HepG2 (cell line): ENCODE data around the gene CBX5. TPM values are rescaled to one million over a fixed set of nuclear protein-coding genes. Genes with fewer than 3 reads are reported as not detected.

ENCODE experiments used
- ATAC-seq: fragments of 200-7000 bp; cut with Tn5 transposase; 3 replicates; pipeline ENCODE4 v1.9.1; 2020; ENCODE audit warnings: mild to moderate bottlenecking, moderate library complexity
- BruUV-seq: library from RNA; stranded (reverse); fragments of 400-500 nt; replicated peaks from 2 replicates; lab custom pipeline; 2021; lab: Mats Ljungman, UMichigan
- CTCF ChIA-PET: fragments of 300-600 bp; formaldehyde crosslinking; extraction: SDS; loops from one replicate; lab custom pipeline; 2021; ENCODE audit warnings: low total read pairs, inconsistent platforms, low intra/inter-chr PET ratio; lab: Yijun Ruan, JAX
- POLR2A ChIA-PET: fragments of 350-600 bp; sonication (Branson Sonifier 250); formaldehyde crosslinking; loops from one replicate; lab custom pipeline; 2020; ENCODE audit warnings: antibody characterized with exemption, inconsistent platforms; lab: Yijun Ruan, JAX
- DNase-seq: peaks from one replicate; pipeline ENCODE4 v3.0.0-alpha.2; 2015; ENCODE audit warnings: low spot score
- FAIRE-seq: peaks from 3 replicates; lab custom pipeline; 2011; peaks lifted over from hg19 to GRCh38; lab: Jason Lieb, UNC
- H2AFZ ChIP-seq: one replicate; pipeline ENCODE4 v1.6.1; 2011; ENCODE audit warnings: low read length, inconsistent platforms
- H3K27ac ChIP-seq: fragments of 300-600 bp; 3 replicates; pipeline ENCODE4 v1.8.0; 2011; ENCODE audit warnings: mixed run types, mild to moderate bottlenecking, mixed read lengths, low read length, inconsistent platforms; ENCODE audit not compliant: insufficient read depth; ENCODE audit errors: extremely low read length
- H3K27me3 ChIP-seq, 2 experiments: fragments of 200-600 bp in 1 of 2; 2 replicates in 1 of 2; 3 replicates in 1 of 2; pipeline versions ENCODE4 v1.6.0 to v1.8.0; 2011; ENCODE audit warnings: low read length in 2 of 2, mild to moderate bottlenecking in 2 of 2, moderate library complexity in 2 of 2, inconsistent platforms in 1 of 2; ENCODE audit not compliant: insufficient read depth in 2 of 2, control insufficient read depth in 1 of 2
- H3K36me3 ChIP-seq, 2 experiments: fragments of 200-600 bp in 1 of 2; replicated peaks in 1 of 2; 2 replicates in 1 of 2; 3 replicates in 1 of 2; pipeline versions ENCODE4 v1.5.1 to v1.8.0; 2011; ENCODE audit warnings: low read length in 2 of 2, inconsistent platforms in 1 of 2; ENCODE audit not compliant: insufficient read depth in 2 of 2, control insufficient read depth in 1 of 2
- H3K4me1 ChIP-seq: 2 replicates; pipeline ENCODE4 v1.5.1; 2012; ENCODE audit warnings: low read length, inconsistent platforms; ENCODE audit not compliant: insufficient read depth
- H3K4me2 ChIP-seq: 2 replicates; pipeline ENCODE4 v1.6.0; 2011; ENCODE audit warnings: low read depth, low read length, inconsistent platforms
- H3K4me3 ChIP-seq, 3 experiments: fragments of 200-600 bp in 1 of 3; sonication (generic), shearing (Covaris generic) in 1 of 3; replicated peaks in 1 of 3; 2 replicates each; pipeline ENCODE4 v1.5.1; 2011 to 2016; ENCODE audit warnings: low read length in 3 of 3, inconsistent platforms in 2 of 3, low read depth in 2 of 3, mild to moderate bottlenecking in 2 of 3, control low read depth in 1 of 3, mixed read lengths in 1 of 3; ENCODE audit not compliant: insufficient read depth in 1 of 3
- H3K79me2 ChIP-seq: one replicate; pipeline ENCODE4 v1.6.1; 2011; ENCODE audit warnings: low read length, inconsistent platforms; ENCODE audit not compliant: insufficient read depth
- H3K9ac ChIP-seq: 2 replicates; pipeline ENCODE4 v1.6.0; 2011; ENCODE audit warnings: mild to moderate bottlenecking, low read depth, low read length, inconsistent platforms; ENCODE audit not compliant: insufficient read depth
- H3K9me3 ChIP-seq: 2 replicates; pipeline ENCODE4 v1.5.1; 2012; ENCODE audit warnings: mild to moderate bottlenecking, low read length
- H4K20me1 ChIP-seq: 2 replicates; pipeline ENCODE4 v1.6.0; 2011; ENCODE audit warnings: inconsistent platforms, mild to moderate bottlenecking, low read length, moderate library complexity; ENCODE audit not compliant: insufficient read depth
- PBX3 ChIP-seq: sonication (generic); formaldehyde crosslinking; IDR thresholded peaks from 2 replicates; pipeline ENCODE4 v1.8.1; 2023; ENCODE audit warnings: missing genetic modification reagents, inconsistent platforms, borderline replicate concordance
- REPIN1 ChIP-seq: sonication (generic); formaldehyde crosslinking; IDR thresholded peaks from 2 replicates; pipeline ENCODE4 v1.8.0; 2022; ENCODE audit warnings: missing genetic modification reagents, low read depth, mild to moderate bottlenecking, borderline replicate concordance
- SMYD3 ChIP-seq: sonication (generic); formaldehyde crosslinking; IDR thresholded peaks from 2 replicates; pipeline ENCODE4 v1.8.1; 2023; ENCODE audit warnings: mild to moderate bottlenecking, missing genetic modification reagents
- TGIF2 ChIP-seq: IDR thresholded peaks from 2 replicates; pipeline ENCODE4 v1.6.1; 2016; ENCODE audit warnings: control low read depth, missing compliant biosample characterization
- UBTF ChIP-seq: sonication (generic); formaldehyde crosslinking; IDR thresholded peaks from 2 replicates; pipeline ENCODE4 v1.4.0; 2020; ENCODE audit warnings: mild to moderate bottlenecking, missing genetic modification reagents
- ZNF329 ChIP-seq: sonication (generic); formaldehyde crosslinking; IDR thresholded peaks from 2 replicates; pipeline ENCODE4 v1.9.0; 2021; ENCODE audit warnings: low read depth, mild to moderate bottlenecking, missing genetic modification reagents
- ZNF367 ChIP-seq: sonication (generic); formaldehyde crosslinking; IDR thresholded peaks from 2 replicates; pipeline ENCODE4 v1.4.0; 2020; ENCODE audit warnings: missing genetic modification reagents, borderline replicate concordance
- ZNF639 ChIP-seq: conservative IDR thresholded peaks from 2 replicates; pipeline ENCODE4 v1.6.1; 2018; ENCODE audit warnings: missing genetic modification reagents
- ZSCAN30 ChIP-seq: sonication (generic); formaldehyde crosslinking; IDR thresholded peaks from 2 replicates; pipeline ENCODE4 v1.5.0; 2020; ENCODE audit warnings: mild to moderate bottlenecking, missing genetic modification reagents
- WGBS: methylation state at CpG from one replicate; pipeline ENCODE4 v1.1.6; 2017; ENCODE audit warnings: low lambda C conversion rate; 5-methylcytosine and 5-hydroxymethylcytosine counted together
- in situ Hi-C: cut with HindIII; loops from 2 replicates; pipeline ENCODE4 v1.10.0; 2017; ENCODE audit warnings: low pct_unique_long_range_greater_than_20kb; ENCODE audit not compliant: extremely low pct_ligation_motif_present
- intact Hi-C: fragments of 100-400 bp; cut with micrococcal nuclease; formaldehyde crosslinking; loops from one replicate; pipeline ENCODE4 v1.10.0; 2022; ENCODE audit not compliant: unreplicated experiment
- polyA plus RNA-seq, 8 experiments: library from polyadenylated mRNA; depleted of rRNA in 3 of 8; stranded (reverse) in 7 of 8; unstranded in 1 of 8; fragments of >200 nt; fragmentation: Illumina TruSeq in 4 of 8; extraction: Trizol in 4 of 8; gene quantifications; 2 replicates each; pipeline versions ENCODE4 v1.2.1 to v1.2.3, GENCODE V29; 2011 to 2016; ENCODE audit warnings: low read depth in 4 of 8, missing spikeins in 1 of 8, mixed read lengths in 1 of 8; ENCODE audit not compliant: insufficient read depth in 1 of 8
- total RNA-seq, 5 experiments: library from RNA; depleted of rRNA; stranded (reverse); fragments of >200 nt; fragmentation: Illumina TruSeq; extraction: Trizol; gene quantifications; 2 replicates each; pipeline ENCODE4 v1.2.3, GENCODE V29; 2016; ENCODE audit warnings: low read depth in 1 of 5

Gene CBX5
- total and polyA plus RNA-seq, 2 of the 13 experiments (the other 11 are each of a cell fraction or from before 2014, with no cell fraction given) = 16.0 to 22.2 TPM

- POLR2A ChIA-PET = interaction anchor here (3.4 kb wide), 1 partner anchor 27 kb away, joined by 16 read pairs; the partner anchor contains the start of genes CBX5 and HNRNPA1
- H3K36me3 ChIP-seq = peaks cover 1 to 27% of the 10 kb centered on the region in 2 experiments; a peak in 3 of 5 replicates
Measured at GRCh38 chr12:54253240-54253639, 26.7 kb downstream of the CBX5 start.

More at GRCh38 chr12:54253240-54253639, 26.7 kb downstream of the CBX5 start:
- no peak for FAIRE-seq
- Histone ChIP-seq H3K9me3 (no peaks in the 10 kb centered on the region), H3K4me1 (no peaks in the 10 kb centered on the region)
- TF ChIP-seq ZSCAN30 (CRISPR knock-in tag) (no peak), TGIF2 (CRISPR knock-in tag) (no peak), SMYD3 (no peak), ZNF639 (CRISPR knock-in tag) (no peak), PBX3 (CRISPR knock-in tag) (no peak), ZNF329 (CRISPR knock-in tag) (no peak), ZNF367 (no peak), UBTF (no peak), REPIN1 (CRISPR knock-in tag) (no peak)
- TF ChIP-seq, all 625 proteins: peak for 0
- CTCF ChIA-PET = interaction anchor here (3.2 kb wide), 1 partner anchor 107 kb away, joined by 40 read pairs; no protein-coding TSS in a partner anchor
- intact Hi-C loops = no loop called here
- Histone ChIP-seq H3K27ac (no peak overlapping the region), H4K20me1 (no peaks in the 10 kb centered on the region), H3K79me2 (no peaks in the 10 kb centered on the region), H3K4me2 (no peak overlapping the region), H2AFZ (no peak overlapping the region), H3K9ac (no peak overlapping the region), H3K27me3 (no peaks in the 10 kb centered on the region), H3K4me3 (no peak overlapping the region)
- ATAC-seq (no peak), DNase-seq (no peak)
- BruUV-seq = no TSS peak
- in situ Hi-C loops = loop anchor here (5.0 kb wide), 1 partner anchor 114 kb away; no protein-coding TSS in a partner anchor
- WGBS = 97% methylated on average over 4 of the region's 4 CpGs
